Measurements from ENCODE around the gene DSE.

Gene DSE

DNA sequence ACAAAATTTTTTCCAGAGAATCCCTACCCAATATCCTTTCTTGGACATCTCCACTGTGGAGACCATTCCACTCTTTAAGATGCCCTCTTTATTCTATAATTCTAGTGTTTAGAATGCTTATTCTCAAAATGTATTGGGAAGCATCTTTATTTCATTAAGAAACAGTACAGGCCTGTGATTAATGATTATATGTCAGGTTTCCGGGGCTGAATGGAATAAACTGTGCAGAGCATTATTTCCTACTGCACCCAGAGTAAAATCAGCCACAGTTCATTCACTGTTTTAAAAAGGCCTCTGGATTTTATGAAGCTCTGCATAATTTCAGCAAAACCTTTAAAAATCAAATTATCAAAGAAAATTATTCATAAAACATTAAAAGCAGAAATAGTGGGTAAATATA lies 42.6 kb downstream of the DSE start:
- DNase-seq (ENCODE audit: low spot score), result no peak

DNA sequence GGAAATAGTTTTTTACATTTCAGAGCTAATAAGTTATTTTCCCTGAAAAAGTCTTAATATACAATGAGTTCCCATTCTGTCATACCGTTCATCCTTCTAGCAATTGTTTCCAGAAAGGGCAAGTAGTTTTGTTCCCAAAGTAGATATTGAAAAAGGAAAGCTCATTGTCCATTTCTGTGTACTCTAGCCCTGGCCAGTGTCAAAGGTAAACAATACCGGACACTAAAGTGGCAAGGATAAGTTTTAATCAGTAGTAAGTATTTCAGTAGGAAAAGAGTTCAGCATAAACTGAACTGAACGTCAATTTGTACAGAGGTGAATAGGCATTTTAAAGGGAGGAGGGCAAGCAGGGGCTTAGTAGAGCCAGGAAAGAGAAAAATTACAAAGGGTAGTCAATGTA lies 46.9 kb downstream of the DSE start:
- no peak for DNase-seq (ENCODE audit: low spot score)

DNA sequence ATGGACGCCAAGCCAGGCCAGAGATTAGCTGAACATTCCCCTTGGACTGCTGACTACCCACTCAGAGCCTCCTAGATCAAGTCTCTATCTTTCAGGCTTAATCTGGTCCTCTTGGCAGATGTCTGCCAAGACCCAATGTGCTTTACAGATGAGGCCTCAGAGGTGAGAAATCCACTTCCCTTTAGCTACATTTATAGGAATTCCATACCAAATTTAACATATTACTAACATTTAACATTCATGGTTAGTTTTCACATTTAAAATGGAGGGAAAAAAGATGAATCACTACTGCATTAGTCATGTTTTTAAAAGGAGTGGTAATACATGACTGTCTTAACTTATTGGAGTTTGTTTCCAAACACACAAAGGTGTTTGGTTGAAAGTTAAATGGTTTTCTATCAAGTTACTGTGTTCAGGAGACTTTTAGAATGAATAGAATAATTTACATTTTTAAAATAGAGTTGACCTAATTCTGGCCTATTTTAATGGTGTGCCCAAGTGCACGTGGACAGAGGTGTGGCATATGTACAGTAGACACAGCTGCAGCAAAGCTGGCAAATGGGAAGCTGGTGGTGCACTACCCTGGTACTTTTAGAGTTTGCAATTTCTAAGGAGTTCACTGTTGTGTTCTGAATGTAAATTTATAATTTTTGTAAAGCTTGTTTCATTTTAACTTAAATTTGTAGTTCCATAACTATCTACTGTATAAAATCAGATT lies 48.5 kb downstream of the DSE start:
- DNase-seq (ENCODE audit: low spot score), result no peak

DNA sequence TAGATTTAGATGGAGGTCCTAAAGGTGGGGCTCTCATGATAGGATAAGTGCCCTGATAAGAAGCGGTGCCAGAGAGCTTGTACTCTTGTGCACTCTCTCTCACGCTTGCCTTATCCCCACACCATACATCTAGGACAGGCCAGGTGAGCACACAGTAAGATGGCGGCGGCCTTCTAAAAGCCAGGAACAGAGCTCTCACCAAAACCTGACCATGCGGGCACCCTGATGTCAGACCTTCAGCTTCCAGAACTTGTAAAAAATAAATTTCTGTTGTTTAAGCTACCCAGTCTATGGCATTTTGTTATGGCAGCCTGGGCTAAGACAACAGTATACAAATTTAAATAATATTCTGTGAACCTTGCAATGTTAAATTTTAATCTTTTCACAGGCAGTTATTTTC lies 49.6 kb downstream of the DSE start:
- DNase-seq (ENCODE audit: low spot score), result no peak

DNA sequence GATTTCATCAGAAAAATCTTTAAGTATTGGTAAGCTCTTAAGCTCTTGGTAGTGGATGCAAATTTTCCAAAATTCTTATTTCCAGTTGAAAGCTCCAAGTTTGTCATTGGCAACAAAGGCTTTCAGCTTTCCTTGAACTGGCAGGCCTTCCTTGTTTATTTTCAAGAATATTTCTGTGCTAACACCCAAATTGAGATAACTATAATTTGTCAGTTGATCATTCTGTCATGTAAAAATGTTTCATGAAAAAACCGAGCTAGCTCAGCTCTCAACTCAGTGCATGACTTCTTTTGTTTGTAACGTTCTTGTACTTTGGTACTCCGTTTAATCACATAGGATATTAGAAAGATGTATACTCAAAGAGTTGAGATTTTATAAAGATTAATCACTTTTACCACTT lies 51.5 kb downstream of the DSE start:
- no peak for DNase-seq (ENCODE audit: low spot score)

DNA sequence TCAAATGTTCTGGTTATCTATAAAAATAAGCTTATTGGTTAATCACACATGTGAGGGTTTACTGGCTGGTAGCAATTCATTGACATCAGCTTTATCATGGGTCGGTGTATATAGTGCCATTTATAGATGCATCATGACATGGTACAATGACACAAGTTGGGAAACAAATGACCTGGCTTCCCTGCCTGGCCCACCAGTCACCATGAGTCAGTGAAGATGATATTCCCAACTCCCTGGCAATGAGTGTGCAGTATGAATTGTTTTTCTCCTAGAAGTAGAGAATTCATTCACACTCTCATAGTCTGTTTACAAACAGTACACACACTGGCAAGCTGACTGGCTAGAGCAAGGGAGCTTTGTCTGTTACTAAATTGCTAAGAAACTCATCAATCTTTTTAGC lies 53.3 kb downstream of the DSE start:
- peak; percentile 14 for DNase-seq (ENCODE audit: low spot score)

DNA sequence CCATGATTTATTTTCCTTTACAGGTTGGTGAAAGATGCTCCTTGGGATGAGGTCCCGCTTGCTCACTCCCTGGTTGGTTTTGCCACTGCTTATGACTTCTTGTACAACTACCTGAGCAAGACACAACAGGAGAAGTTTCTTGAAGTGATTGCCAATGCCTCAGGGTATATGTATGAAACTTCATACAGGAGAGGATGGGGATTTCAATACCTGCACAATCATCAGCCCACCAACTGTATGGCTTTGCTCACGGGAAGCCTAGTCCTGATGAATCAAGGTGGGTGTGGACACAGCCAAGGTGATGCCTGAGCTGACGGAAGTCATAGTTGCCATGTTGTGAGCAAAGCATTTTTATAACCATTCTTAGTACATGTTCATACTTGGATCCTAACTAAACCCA lies 55.8 kb downstream of the DSE start:
- no peak for DNase-seq (ENCODE audit: low spot score)

DNA sequence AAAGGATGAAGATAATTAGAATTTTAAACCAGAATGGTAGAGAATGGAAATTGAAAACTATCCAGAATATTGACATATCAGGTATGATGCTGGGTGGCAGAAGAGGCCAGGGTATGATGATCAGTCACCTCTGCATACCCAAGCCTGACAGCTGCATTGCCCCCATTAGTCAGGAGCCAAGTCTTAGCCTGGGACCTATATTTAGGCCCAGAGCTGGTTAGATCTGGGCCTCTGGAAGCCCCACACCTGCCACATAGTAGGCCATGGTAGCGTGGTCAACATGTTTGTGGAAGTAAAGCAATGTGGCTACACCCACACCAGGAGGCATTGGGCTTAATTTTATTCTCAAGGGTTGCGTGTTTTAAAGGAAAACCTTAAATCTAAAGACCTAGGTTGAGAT lies 58.4 kb downstream of the DSE start:
- DNase-seq (ENCODE audit: low spot score), result no peak

DNA sequence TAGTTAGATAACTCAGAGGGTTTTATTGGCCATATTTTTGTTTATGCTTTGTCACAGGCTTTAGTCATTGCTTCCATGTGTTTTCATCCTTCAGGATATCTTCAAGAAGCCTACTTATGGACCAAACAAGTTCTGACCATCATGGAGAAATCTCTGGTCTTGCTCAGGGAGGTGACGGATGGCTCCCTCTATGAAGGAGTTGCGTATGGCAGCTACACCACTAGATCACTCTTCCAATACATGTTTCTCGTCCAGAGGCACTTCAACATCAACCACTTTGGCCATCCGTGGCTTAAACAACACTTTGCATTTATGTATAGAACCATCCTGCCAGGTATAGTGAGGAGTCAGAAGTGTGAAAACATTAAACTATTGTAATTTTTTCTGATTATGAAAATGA lies 60.1 kb downstream of the DSE start:
- no peak for DNase-seq (ENCODE audit: low spot score)

DNA sequence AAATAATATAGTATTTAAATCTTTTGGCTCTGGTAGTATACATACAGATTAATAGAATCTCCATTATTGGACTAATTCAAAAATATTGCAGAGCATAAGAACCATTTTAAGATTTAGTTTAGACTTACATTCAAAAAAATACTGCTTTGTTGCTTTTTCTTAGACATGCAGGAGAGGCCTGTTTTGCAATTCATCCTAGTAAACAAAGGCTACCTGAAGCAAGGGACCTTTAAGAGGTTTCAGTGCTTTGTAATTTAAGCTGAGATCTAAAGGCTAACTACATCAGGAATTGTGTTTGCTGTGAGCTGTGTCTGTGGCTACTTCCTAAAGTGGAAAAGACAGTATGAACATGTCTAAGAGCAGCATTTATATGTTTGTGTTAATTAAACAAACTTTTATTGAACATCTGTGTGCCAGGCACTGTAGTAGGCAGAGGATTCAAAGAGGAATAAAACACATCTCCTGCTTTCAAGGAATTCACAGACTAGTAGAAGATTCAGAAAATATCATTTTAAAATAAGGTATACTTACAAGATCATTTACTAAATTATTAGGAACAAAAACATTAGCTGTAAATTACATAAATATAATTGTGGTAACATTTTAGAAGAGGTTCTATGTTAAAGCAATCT lies 61.3 kb downstream of the DSE start:
- DNase-seq (ENCODE audit: low spot score), result no peak

DNA sequence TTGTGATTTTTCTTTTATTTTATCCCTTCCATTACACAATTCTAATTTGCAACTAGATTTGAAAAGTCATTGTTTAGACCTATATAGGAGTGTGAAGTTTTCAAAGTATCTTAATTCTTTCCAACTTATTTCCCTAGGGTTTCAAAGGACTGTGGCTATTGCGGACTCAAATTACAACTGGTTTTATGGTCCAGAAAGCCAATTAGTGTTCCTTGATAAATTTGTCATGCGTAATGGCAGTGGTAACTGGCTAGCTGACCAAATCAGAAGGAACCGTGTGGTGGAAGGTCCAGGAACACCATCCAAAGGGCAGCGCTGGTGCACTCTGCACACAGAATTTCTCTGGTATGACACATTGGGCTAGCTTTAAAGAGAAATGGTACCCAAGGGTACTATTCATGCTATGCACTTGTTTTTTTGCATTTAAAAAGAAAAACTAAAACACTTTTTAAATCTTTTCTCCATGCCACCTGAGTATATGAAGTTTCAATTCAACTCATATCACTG lies 62.5 kb downstream of the DSE start:
- no peak for DNase-seq (ENCODE audit: low spot score)

DNA sequence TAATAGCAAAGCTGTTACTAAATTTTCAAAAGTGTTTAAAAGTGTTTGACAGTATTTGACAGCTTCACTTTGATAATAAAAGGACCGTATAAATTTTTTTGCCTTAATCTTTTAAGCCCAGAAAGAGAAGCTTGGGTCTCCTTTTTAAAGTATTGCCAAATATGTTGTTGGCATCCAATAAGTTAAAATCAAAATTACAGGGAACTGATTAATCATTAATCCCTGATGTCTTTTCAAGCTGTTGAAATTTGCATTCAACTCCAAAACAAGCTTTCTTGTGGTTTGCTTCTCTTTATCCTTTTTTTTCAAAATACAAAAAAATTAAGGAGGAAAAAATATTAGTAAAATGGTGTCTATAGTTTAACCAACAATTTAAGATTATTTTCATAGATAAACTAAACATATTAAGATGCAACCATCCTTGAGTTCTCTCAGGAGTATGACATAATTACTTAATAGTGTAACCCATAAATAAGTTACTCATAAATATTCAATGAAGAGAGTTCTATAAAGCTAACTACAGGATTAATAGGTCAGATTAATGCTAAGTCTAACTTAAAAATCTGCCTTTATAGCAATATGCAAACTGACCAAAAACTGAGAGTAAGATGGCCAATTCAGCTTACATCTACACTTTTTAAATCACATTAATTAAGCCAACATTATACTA lies 63.4 kb downstream of the DSE start:
- DNase-seq (ENCODE audit: low spot score), result no peak

DNA sequence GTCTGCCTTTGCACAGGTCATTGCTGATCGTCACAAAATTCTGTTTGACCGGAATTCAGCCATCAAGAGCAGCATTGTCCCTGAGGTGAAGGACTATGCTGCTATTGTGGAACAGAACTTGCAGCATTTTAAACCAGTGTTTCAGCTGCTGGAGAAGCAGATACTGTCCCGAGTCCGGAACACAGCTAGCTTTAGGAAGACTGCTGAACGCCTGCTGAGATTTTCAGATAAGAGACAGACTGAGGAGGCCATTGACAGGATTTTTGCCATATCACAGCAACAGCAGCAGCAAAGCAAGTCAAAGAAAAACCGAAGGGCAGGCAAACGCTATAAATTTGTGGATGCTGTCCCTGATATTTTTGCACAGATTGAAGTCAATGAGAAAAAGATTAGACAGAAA lies 65.8 kb downstream of the DSE start:
- DNase-seq (ENCODE audit: low spot score), result no peak

DNA sequence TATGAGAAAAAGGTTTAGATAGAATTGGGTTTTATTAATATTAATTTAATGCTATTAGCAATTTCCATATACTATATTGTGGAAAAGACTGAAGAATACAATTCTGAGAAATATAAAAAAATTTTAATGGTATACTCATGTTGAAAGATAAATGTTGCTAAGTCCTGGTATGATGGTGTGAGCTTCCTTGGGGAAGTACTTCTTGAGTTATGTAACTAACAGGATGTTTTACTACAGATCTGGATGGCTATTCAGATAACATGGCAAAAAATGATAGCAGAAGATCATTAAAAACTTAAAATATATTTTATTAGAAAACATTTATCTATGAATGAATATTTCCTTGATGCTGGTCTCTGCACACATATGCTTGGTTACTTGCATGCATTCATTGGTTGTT lies 66.9 kb downstream of the DSE start:
- no peak for DNase-seq (ENCODE audit: low spot score)

DNA sequence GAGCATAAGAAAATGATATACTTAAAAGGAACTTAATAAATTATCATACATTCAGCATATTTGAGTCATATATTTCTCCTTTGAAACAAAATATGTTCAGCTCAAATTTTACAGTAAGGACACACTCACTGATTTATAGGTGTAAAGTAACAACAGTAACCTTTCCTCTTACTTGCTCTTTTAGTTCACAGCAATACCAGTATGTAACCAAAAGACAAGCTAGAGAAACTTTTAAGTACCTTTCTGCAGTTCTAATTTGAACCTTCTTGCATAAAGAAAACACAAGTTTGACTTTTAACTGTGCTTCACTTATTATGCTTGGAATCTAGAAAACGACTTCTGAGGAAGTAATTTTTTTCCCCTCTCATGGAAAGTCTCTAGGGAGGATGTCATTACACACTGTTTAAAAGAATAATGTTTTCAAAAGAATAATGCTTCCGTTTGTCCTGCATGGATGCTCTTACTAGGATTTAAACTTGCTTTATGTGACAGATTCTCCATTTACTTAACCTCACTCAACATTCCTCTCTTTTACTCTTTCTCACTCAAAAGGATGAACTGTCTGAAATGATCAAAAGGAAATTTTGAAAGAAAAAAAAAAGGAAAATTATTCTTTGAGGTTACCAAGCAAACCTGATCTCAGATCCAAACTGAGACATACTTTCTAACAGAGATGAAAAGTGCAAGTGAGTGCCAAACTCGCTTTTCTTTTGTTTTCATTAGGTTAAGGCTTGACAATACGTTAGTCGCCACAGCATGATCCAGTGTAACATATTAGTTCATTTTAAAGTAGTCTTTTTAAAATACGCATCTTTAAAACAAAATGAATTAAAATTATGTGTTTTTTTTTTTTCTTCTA lies 68.1 kb downstream of the DSE start:
- no peak for DNase-seq (ENCODE audit: low spot score)

DNA sequence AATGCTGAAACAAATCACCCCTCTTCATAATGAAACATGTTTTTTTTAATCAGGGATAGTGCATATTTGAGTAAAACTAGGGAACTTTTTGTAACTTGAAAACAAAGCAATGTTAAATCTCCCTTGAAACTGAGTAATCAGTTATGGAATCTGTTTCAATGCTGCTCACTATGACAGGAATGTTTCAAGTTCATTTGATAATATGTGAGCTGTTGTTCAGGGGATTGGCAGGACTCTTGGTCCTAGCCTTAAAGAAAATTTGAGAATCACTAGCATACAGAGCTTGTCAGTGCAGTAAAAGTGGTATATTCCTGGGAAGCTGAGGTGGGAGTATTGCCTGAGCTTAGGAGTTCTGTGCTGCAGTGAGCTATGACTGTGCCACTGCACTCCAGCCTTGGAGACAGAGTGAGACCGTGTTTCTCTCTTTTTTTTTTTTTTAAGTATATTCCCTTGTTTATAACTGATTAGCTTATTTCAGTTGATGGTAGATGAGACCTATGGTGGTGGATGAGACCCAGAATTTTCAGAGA lies 68.8 kb downstream of the DSE start:
- no peak for DNase-seq (ENCODE audit: low spot score)

DNA sequence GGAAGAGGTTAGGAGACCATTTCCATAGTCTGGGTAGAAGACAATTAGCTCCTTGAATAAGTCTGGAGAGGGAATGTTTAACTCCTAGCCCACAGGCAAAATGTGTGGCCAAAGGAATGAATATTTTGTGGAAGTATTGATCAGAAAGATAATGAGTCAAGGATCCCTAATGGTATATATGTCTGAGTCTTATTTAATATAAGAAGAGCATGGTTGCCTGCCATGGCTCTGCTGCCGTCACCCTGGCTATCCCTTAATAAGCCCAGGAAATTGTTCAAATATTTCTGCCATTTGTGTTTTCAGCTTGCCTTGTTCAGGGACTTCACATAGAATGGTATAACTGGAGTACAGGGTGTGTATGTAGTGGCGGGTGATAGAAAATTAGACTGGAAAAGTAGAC lies 72.4 kb downstream of the DSE start:
- DNase-seq (ENCODE audit: low spot score), result no peak

DNA sequence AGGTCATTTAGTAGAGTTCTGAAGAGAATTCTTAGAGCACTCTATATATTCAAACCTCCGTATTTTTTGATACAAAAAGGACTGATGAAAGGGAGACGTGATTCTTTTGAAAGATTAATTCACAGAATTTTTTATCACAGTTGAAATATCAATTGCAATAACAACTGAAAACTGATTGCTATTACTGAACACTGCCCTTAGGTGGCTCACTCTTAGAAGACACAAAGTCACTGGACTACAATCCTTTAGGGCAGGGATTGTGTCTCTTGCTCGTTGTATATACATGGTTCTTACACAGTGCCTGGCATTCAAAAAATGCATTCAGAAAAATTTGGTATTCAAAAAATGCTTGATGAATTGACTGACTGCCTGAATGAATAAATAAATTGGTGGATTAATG lies 73.3 kb downstream of the DSE start:
- peak; percentile 30 for DNase-seq (ENCODE audit: low spot score)

DNA sequence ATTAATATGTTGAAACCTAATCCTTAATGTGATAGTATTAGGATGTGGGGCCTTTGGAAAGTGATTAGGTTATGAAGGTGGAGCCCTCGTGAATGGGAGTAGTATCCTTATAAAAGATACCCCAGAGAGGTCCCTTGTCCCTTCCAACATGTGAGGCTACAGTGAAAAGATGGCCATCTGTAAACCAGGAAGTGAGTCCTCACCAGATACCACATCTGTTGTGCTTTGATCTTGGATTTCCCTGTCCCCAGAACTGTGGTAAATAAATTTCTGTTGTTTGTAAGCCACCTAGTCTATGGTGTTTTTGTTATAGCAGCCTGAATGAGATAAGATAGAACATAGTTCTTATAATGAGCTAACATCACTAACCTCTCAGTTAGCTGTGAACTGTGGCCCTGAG lies 73.8 kb downstream of the DSE start:
- no peak for DNase-seq (ENCODE audit: low spot score)

DNA sequence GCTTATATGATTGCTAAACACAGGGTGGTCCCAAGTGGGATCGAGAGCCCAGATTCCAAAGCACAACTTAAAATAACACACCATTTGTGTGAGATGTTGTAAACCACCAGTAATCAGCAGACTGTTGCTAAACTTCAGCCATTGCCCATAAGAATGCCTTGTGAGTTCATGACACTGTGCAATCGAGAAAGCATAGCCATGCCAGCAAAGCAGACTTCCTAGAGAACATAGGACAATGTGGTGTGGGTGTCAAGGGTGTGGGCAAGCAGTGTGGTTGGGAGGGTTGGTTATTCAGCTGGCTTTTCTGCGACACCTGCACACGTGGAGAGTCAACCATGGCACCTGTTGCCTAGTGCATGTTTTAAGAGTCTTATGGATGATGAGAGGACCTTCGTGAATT lies 74.4 kb downstream of the DSE start:
- no peak for DNase-seq (ENCODE audit: low spot score)

DNA sequence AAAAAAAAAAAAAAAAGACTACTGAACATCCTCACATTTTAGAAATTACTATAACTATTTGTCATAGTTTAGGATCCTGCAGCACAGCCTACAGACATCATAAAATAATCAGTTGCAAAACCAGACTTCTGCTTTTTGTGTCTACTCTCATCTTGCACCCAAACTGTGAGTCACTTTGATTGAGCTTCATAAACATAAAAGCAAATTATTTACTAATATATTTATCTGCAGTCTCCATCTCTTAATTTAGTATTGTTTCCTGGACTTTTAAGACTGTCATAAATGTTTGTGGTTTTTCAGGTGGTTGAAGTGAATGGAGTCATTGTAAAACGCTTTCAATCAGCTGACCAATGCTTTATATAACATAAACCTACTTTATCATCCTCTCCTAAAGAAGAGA lies 75.7 kb downstream of the DSE start:
- DNase-seq (ENCODE audit: low spot score), result no peak

DNA sequence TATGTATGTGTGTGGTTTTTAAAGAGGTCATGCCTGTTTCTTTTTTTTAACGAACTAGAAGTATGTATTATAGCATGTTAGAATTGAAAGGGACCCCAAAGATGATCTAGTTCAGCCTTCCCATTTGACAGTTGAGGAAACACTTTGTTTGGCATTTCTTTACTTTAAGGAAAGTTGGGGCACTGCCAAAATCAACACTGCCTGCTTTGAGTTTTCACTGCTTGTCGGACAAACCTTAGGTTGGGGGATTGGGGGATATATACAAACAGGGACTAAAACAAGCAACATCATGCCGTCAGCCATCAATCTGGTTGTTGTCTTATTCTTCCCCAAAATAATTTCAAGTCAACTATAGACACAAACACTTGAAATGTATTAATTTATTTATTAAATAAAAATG lies 76.3 kb downstream of the DSE start:
- no peak for DNase-seq (ENCODE audit: low spot score)

Measured in AG08396 (cell line).